ENCODE data around the gene DGKH. TPM values are rescaled to one million over a fixed set of nuclear protein-coding genes. Genes with fewer than 3 reads are reported as not detected.
A peak's percentile ranks its signal among the peaks of the same experiment; 100 is the strongest.
"Not testable (repeated sequence)": the region's sequence is repeated elsewhere in the genome, so short reads cannot be mapped to it uniquely, and the experiment has no call there.

Gene DGKH
- total and polyA plus RNA-seq, 5 donors, result 2.0 to 12.1 (median 6.3) TPM

GRCh38 chr13:42141052-42141451 lies 92.6 kb downstream of the DGKH start:
- H3K4me3 ChIP-seq (ENCODE audit: low read length); H3K27me3 ChIP-seq (ENCODE audit: control insufficient read depth, insufficient read depth); H3K9me3 ChIP-seq (ENCODE audit: control insufficient read depth, low read length); intact Hi-C loops (cut with DNase I); DNase-seq; H3K27ac ChIP-seq (ENCODE audit: low read length); ATAC-seq; H3K4me1 ChIP-seq (ENCODE audit: control insufficient read depth, insufficient read depth, low read length): not testable (repeated sequence)
- 95% methylated on average over 2 of the region's 2 CpGs for WGBS

GRCh38 chr13:42146359-42146758 lies 97.9 kb downstream of the DGKH start:
- intact Hi-C loops (cut with DNase I), result no loop called here
- no peak for ATAC-seq
- Histone ChIP-seq H3K27me3 (ENCODE audit: control insufficient read depth, insufficient read depth) (no peaks in the 10 kb centered on the region), H3K4me3 (ENCODE audit: low read length) (no peak overlapping the region), H3K27ac (ENCODE audit: low read length) (no peak overlapping the region), H3K4me1 (ENCODE audit: control insufficient read depth, insufficient read depth, low read length) (peaks cover 1% of the 10 kb centered on the region), H3K9me3 (ENCODE audit: control insufficient read depth, low read length) (no peaks in the 10 kb centered on the region)
- WGBS, result 83% methylated on average over 2 of the region's 2 CpGs
- no peak for DNase-seq

GRCh38 chr13:42148538-42148937 lies 100.1 kb downstream of the DGKH start:
- H3K9me3 ChIP-seq (ENCODE audit: control insufficient read depth, low read length), result no peaks in the 10 kb centered on the region
- no peak for ATAC-seq
- intact Hi-C loops (cut with DNase I), result no loop called here

GRCh38 chr13:42149136-42149535 lies 100.7 kb downstream of the DGKH start:
- no peaks in the 10 kb centered on the region for H3K9me3 ChIP-seq (ENCODE audit: control insufficient read depth, low read length)
- no peak for DNase-seq
- no peak overlapping the region for H3K4me3 ChIP-seq (ENCODE audit: low read length)
- no peaks in the 10 kb centered on the region for H3K27me3 ChIP-seq (ENCODE audit: control insufficient read depth, insufficient read depth)
- intact Hi-C loops (cut with DNase I), result no loop called here
- ATAC-seq, result no peak
- H3K27ac ChIP-seq (ENCODE audit: low read length), result no peak overlapping the region
- H3K4me1 ChIP-seq (ENCODE audit: control insufficient read depth, insufficient read depth, low read length), result peaks cover 1% of the 10 kb centered on the region
- WGBS, result 88% methylated on average over 4 of the region's 4 CpGs

More at GRCh38 chr13:42148538-42148937, 100.1 kb downstream of the DGKH start:
- peaks cover 1% of the 10 kb centered on the region for H3K4me1 ChIP-seq (ENCODE audit: control insufficient read depth, insufficient read depth, low read length)
- WGBS, result 83% methylated on average over 7 of the region's 7 CpGs
- no peak for DNase-seq
- H3K27me3 ChIP-seq (ENCODE audit: control insufficient read depth, insufficient read depth), result no peaks in the 10 kb centered on the region
- no peak overlapping the region for H3K4me3 ChIP-seq (ENCODE audit: low read length)
- H3K27ac ChIP-seq (ENCODE audit: low read length), result no peak overlapping the region

- ATAC-seq, result no peak
- no peak for DNase-seq
- Histone ChIP-seq H3K27me3 (ENCODE audit: control insufficient read depth, insufficient read depth) (no peaks in the 10 kb centered on the region), H3K27ac (ENCODE audit: low read length) (no peak overlapping the region), H3K4me1 (ENCODE audit: control insufficient read depth, insufficient read depth, low read length) (peaks cover 1% of the 10 kb centered on the region), H3K4me3 (ENCODE audit: low read length) (no peak overlapping the region), H3K9me3 (ENCODE audit: control insufficient read depth, low read length) (no peaks in the 10 kb centered on the region)
- intact Hi-C loops (cut with DNase I), result no loop called here
- 84% methylated on average over 1 of the region's 1 CpG for WGBS
These were observed 103.3 kb downstream of the DGKH start for GRCh38 chr13:42151781-42152180.

- intact Hi-C loops (cut with DNase I), result no loop called here
- WGBS, result 86% methylated on average over 4 of the region's 4 CpGs
- ATAC-seq, result no peak
These were observed 104.0 kb downstream of the DGKH start for GRCh38 chr13:42152495-42152894.

GRCh38 chr13:42153199-42154113 lies 105.0 kb downstream of the DGKH start:
- DNase-seq (no peak), ATAC-seq (no peak)
- 90% methylated on average over 3 of the region's 3 CpGs for WGBS

More at GRCh38 chr13:42152495-42152894, 104.0 kb downstream of the DGKH start:
- H3K27ac ChIP-seq (ENCODE audit: low read length), result no peak overlapping the region
- no peak overlapping the region for H3K4me3 ChIP-seq (ENCODE audit: low read length)
- peaks cover 1% of the 10 kb centered on the region for H3K4me1 ChIP-seq (ENCODE audit: control insufficient read depth, insufficient read depth, low read length)
- H3K9me3 ChIP-seq (ENCODE audit: control insufficient read depth, low read length), result no peaks in the 10 kb centered on the region
- peak in 1 of 3 donors; percentile 32 for DNase-seq
- no peaks in the 10 kb centered on the region for H3K27me3 ChIP-seq (ENCODE audit: control insufficient read depth, insufficient read depth)

GRCh38 chr13:42155251-42155650 lies 106.8 kb downstream of the DGKH start:
- H3K27me3 ChIP-seq (ENCODE audit: control insufficient read depth, insufficient read depth), result no peaks in the 10 kb centered on the region
- no peak overlapping the region for H3K4me3 ChIP-seq (ENCODE audit: low read length)
- H3K27ac ChIP-seq (ENCODE audit: low read length), result no peak overlapping the region
- WGBS, result 87% methylated on average over 3 of the region's 3 CpGs
- ATAC-seq, result no peak
- no peaks in the 10 kb centered on the region for H3K4me1 ChIP-seq (ENCODE audit: control insufficient read depth, insufficient read depth, low read length)
- H3K9me3 ChIP-seq (ENCODE audit: control insufficient read depth, low read length), result no peaks in the 10 kb centered on the region
- DNase-seq, result no peak
- intact Hi-C loops (cut with DNase I), result no loop called here

More at GRCh38 chr13:42153199-42154113, 105.0 kb downstream of the DGKH start:
- no peak overlapping the region for H3K27ac ChIP-seq (ENCODE audit: low read length)
- H3K27me3 ChIP-seq (ENCODE audit: control insufficient read depth, insufficient read depth), result no peaks in the 10 kb centered on the region
- no peaks in the 10 kb centered on the region for H3K9me3 ChIP-seq (ENCODE audit: control insufficient read depth, low read length)
- intact Hi-C loops (cut with DNase I), result no loop called here
- H3K4me3 ChIP-seq (ENCODE audit: low read length), result no peak overlapping the region
- H3K4me1 ChIP-seq (ENCODE audit: control insufficient read depth, insufficient read depth, low read length), result peaks cover 1% of the 10 kb centered on the region

- intact Hi-C loops (cut with DNase I); H3K9me3 ChIP-seq (ENCODE audit: control insufficient read depth, low read length); ATAC-seq; H3K4me1 ChIP-seq (ENCODE audit: control insufficient read depth, insufficient read depth, low read length); H3K4me3 ChIP-seq (ENCODE audit: low read length); DNase-seq; H3K27ac ChIP-seq (ENCODE audit: low read length); H3K27me3 ChIP-seq (ENCODE audit: control insufficient read depth, insufficient read depth): not testable (repeated sequence)
- 93% methylated on average over 1 of the region's 2 CpGs for WGBS
These were observed 114.9 kb downstream of the DGKH start for GRCh38 chr13:42163338-42163737.

GRCh38 chr13:42163910-42164309 lies 115.5 kb downstream of the DGKH start:
- ATAC-seq; H3K4me1 ChIP-seq (ENCODE audit: control insufficient read depth, insufficient read depth, low read length); H3K27me3 ChIP-seq (ENCODE audit: control insufficient read depth, insufficient read depth); H3K4me3 ChIP-seq (ENCODE audit: low read length); H3K9me3 ChIP-seq (ENCODE audit: control insufficient read depth, low read length); DNase-seq; intact Hi-C loops (cut with DNase I); H3K27ac ChIP-seq (ENCODE audit: low read length): not testable (repeated sequence)

GRCh38 chr13:42164557-42165125 lies 116.2 kb downstream of the DGKH start:
- no peak for ATAC-seq
- WGBS, result 96% methylated on average over 3 of the region's 3 CpGs
- Histone ChIP-seq H3K4me3 (ENCODE audit: low read length) (no peak overlapping the region), H3K4me1 (ENCODE audit: control insufficient read depth, insufficient read depth, low read length) (no peaks in the 10 kb centered on the region), H3K27me3 (ENCODE audit: control insufficient read depth, insufficient read depth) (no peaks in the 10 kb centered on the region), H3K27ac (ENCODE audit: low read length) (no peak overlapping the region), H3K9me3 (ENCODE audit: control insufficient read depth, low read length) (no peaks in the 10 kb centered on the region)
- intact Hi-C loops (cut with DNase I), result no loop called here
- no peak for DNase-seq

Data from right cardiac atrium (tissue), 5 donors.